A673 (cell line): Measurements from ENCODE around the gene PHKA2.

Experiments
- CTCF ChIP-seq: fragments of 300-800, 200-600 bp; sonication (generic); conservative IDR thresholded peaks from 2 replicates; pipeline ENCODE4 v1.5.1; 2017; ENCODE audit warnings: low read depth, mild to moderate bottlenecking, antibody characterized with exemption, low read length, moderate library complexity, mixed read lengths
- EZH2 ChIP-seq: fragments of 200-600 bp; sonication (generic); IDR thresholded peaks from 2 replicates; pipeline ENCODE4 v1.6.1; 2017; ENCODE audit warnings: borderline replicate concordance, low read depth, mild to moderate bottlenecking, mixed read lengths, antibody characterized with exemption, low read length; ENCODE audit not compliant: poor library complexity, severe bottlenecking

- TF ChIP-seq CTCF = no peak
- no peak for TF ChIP-seq EZH2
Observed at GRCh38 chrX:18920079-18920478, 63.8 kb downstream of the PHKA2 start.
